Medulla oblongata (tissue), 1 donor: ENCODE results near the gene HHAT.

Experiments
- DNase-seq: peaks from one replicate; pipeline ENCODE4 v3.0.0-alpha.2; 2015; ENCODE audit errors: extremely low spot score

Gene HHAT

GRCh38 chr1:210709701-210710100, 381.0 kb downstream of the HHAT start:
- DNase-seq, result no peak

- peak; percentile 50 for DNase-seq
Observed at GRCh38 chr1:210711825-210712612, 383.3 kb downstream of the HHAT start.

- no peak for DNase-seq
Observed at GRCh38 chr1:210715072-210715471, 386.4 kb downstream of the HHAT start.

- DNase-seq, result no peak
Observed at GRCh38 chr1:210722410-210723081, 393.8 kb downstream of the HHAT start.

GRCh38 chr1:210723646-210724045, 394.9 kb downstream of the HHAT start:
- DNase-seq, result no peak

- no peak for DNase-seq
Observed at GRCh38 chr1:210724768-210725167, 396.1 kb downstream of the HHAT start.
